Keratinocyte (primary cell): Measurements from ENCODE around the gene HOTAIR. TPM values are rescaled to one million over a fixed set of nuclear protein-coding genes. Genes with fewer than 3 reads are reported as not detected.

Experiments used
- DNase-seq: peaks from one replicate; pipeline ENCODE4 v3.0.0-alpha.2; 2011; ENCODE audit warnings: low read depth, missing footprints, low spot score
- FAIRE-seq: peaks from 2 replicates; lab custom pipeline; 2011; peaks lifted over from hg19 to GRCh38; lab: Jason Lieb, UNC
- H2AFZ ChIP-seq: 2 replicates; pipeline ENCODE4 v1.6.0; 2012; ENCODE audit warnings: low read length, control low read depth, inconsistent platforms; ENCODE audit not compliant: control insufficient read depth
- H3K27ac ChIP-seq: 2 replicates; pipeline ENCODE4 v1.5.1; 2011; ENCODE audit warnings: low read length; ENCODE audit not compliant: control insufficient read depth, insufficient read depth
- H3K27me3 ChIP-seq: 3 replicates; pipeline ENCODE4 v1.6.0; 2011; ENCODE audit warnings: low read length; ENCODE audit not compliant: control insufficient read depth, insufficient read depth; ENCODE audit errors: extremely low read depth
- H3K36me3 ChIP-seq, 2 experiments: 2 replicates in 1 of 2; 3 replicates in 1 of 2; pipeline ENCODE4 v1.5.1; 2011; ENCODE audit warnings: low read length in 2 of 2, mild to moderate bottlenecking in 1 of 2; ENCODE audit not compliant: control insufficient read depth in 2 of 2, insufficient read depth in 2 of 2; ENCODE audit errors: extremely low read depth in 1 of 2
- H3K4me1 ChIP-seq: 3 replicates; pipeline ENCODE4 v1.5.1; 2011; ENCODE audit warnings: low read length; ENCODE audit not compliant: control insufficient read depth, insufficient read depth; ENCODE audit errors: extremely low read depth
- H3K4me2 ChIP-seq: 3 replicates; pipeline ENCODE4 v1.6.0; 2011; ENCODE audit warnings: low read depth, low read length; ENCODE audit not compliant: control insufficient read depth, insufficient read depth; ENCODE audit errors: extremely low read depth
- H3K4me3 ChIP-seq, 3 experiments: fragments of 200-600 bp in 1 of 3; sonication (generic) in 1 of 3; 2 replicates in 2 of 3; 3 replicates in 1 of 3; pipeline ENCODE4 v1.5.1; 2011 to 2016; ENCODE audit warnings: low read length in 3 of 3, mild to moderate bottlenecking in 3 of 3, control low read depth in 2 of 3, inconsistent platforms in 1 of 3, low read depth in 1 of 3, mixed read lengths in 1 of 3, mixed run types in 1 of 3, moderate library complexity in 1 of 3; ENCODE audit not compliant: control insufficient read depth in 2 of 3, insufficient read depth in 2 of 3; ENCODE audit errors: extremely low read depth in 1 of 3
- H3K79me2 ChIP-seq: 2 replicates; pipeline ENCODE4 v1.6.0; 2012; ENCODE audit warnings: low read length; ENCODE audit not compliant: control insufficient read depth, insufficient read depth
- H3K9ac ChIP-seq: 3 replicates; pipeline ENCODE4 v1.6.0; 2011; ENCODE audit warnings: low read length; ENCODE audit not compliant: control insufficient read depth, insufficient read depth; ENCODE audit errors: extremely low read depth
- H3K9me1 ChIP-seq: 3 replicates; pipeline ENCODE4 v1.6.0; 2011; ENCODE audit warnings: low read length; ENCODE audit not compliant: control insufficient read depth, insufficient read depth; ENCODE audit errors: extremely low read depth
- H3K9me3 ChIP-seq: 2 replicates; pipeline ENCODE4 v1.5.1; 2012; ENCODE audit warnings: low read depth, low read length; ENCODE audit not compliant: control insufficient read depth
- H4K20me1 ChIP-seq: 3 replicates; pipeline ENCODE4 v1.6.0; 2011; ENCODE audit warnings: low read length; ENCODE audit not compliant: control insufficient read depth, insufficient read depth; ENCODE audit errors: extremely low read depth
- CTCF ChIP-seq, 3 experiments: IDR thresholded peaks in 1 of 3; conservative IDR thresholded peaks in 1 of 3; optimal IDR thresholded peaks in 1 of 3; 2 replicates in 2 of 3; 3 replicates in 1 of 3; pipeline versions ENCODE3 to v1.5.1; 2011; ENCODE audit warnings: low read length in 3 of 3, mild to moderate bottlenecking in 3 of 3, moderate library complexity in 2 of 3, control low read depth in 1 of 3, inconsistent platforms in 1 of 3; ENCODE audit not compliant: insufficient read depth in 2 of 3; ENCODE audit errors: extremely low read depth in 1 of 3
- EZH2 ChIP-seq: IDR thresholded peaks from one replicate; pipeline ENCODE4 v1.6.1; 2012; ENCODE audit warnings: inconsistent platforms, mild to moderate bottlenecking, low read length, moderate library complexity
- dilution Hi-C: fragments of 300-500 bp; cut with MboI; formaldehyde crosslinking; loops from one replicate; pipeline ENCODE4 v1.7.0; 2020; ENCODE audit warnings: low sequenced_read_pairs; ENCODE audit not compliant: extremely low pct_ligation_motif_present
- polyA plus RNA-seq, 5 experiments: library from polyadenylated mRNA; depleted of rRNA in 3 of 5; stranded (reverse) in 3 of 5; stranded (forward) in 1 of 5; unstranded in 1 of 5; fragments of >200 nt; gene quantifications; 1 replicate in 1 of 5; 2 replicates in 3 of 5; 3 replicates in 1 of 5; pipeline versions ENCODE4 v1.2.1 to v1.2.3, GENCODE V29; 2011 to 2012; ENCODE audit warnings: missing spikeins in 2 of 5, low read depth in 1 of 5, low replicate concordance in 1 of 5

Gene HOTAIR
- polyA plus RNA-seq, 1 donor (not counting 4 experiments of a cell fraction or from before 2014, with no cell fraction given): 4.0 TPM

DNA sequence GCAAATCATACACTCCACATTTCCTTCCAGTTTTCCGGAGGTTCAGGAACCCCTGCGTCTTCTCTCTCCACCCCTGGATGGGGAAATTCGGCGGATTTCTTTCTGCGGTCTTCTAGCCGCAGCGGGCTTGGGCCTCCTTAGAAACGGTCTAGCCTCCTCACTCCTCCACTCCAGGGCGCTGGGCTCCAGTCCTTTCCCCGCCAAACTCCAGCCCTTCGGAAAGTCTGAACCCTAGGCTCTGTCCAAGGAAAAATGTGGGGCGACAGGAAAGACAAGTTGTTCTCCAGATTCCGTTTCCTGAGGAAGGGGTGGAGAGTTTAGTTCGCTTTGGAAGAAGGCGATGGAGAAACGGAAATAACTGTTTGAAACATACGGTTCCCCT lies 8.8 kb upstream of the HOTAIR start:
- no peaks in the 10 kb centered on the region for H3K36me3 ChIP-seq
- H3K79me2 ChIP-seq: peaks cover 48% of the 10 kb centered on the region
- peak overlapping the region; percentile 77 for H3K9ac ChIP-seq
- peak overlapping the region; percentile 44 to 67 (median 67) for H3K4me3 ChIP-seq
- H3K27me3 ChIP-seq: no peaks in the 10 kb centered on the region
- H3K4me1 ChIP-seq: peaks cover 31% of the 10 kb centered on the region
- dilution Hi-C loops: no loop called here
- no peaks in the 10 kb centered on the region for H4K20me1 ChIP-seq
- peak overlapping the region; percentile 74 for H3K27ac ChIP-seq
- H2AFZ ChIP-seq: no peak overlapping the region
- FAIRE-seq (no peak), DNase-seq (no peak)
- no peaks in the 10 kb centered on the region for H3K9me3 ChIP-seq
- TF ChIP-seq EZH2: no peak
- TF ChIP-seq CTCF (optimal IDR thresholded peaks at IDR 0.05 in 1 of 3, IDR thresholded peaks at IDR 0.05 in 1 of 3, conservative IDR thresholded peaks at IDR 0.05 in 1 of 3; ENCODE audit: extremely low read depth in 1 of 3, insufficient read depth in 2 of 3, low read length in 3 of 3): no peak
- peak overlapping the region; percentile 87 for H3K4me2 ChIP-seq
- no peaks in the 10 kb centered on the region for H3K9me1 ChIP-seq

DNA sequence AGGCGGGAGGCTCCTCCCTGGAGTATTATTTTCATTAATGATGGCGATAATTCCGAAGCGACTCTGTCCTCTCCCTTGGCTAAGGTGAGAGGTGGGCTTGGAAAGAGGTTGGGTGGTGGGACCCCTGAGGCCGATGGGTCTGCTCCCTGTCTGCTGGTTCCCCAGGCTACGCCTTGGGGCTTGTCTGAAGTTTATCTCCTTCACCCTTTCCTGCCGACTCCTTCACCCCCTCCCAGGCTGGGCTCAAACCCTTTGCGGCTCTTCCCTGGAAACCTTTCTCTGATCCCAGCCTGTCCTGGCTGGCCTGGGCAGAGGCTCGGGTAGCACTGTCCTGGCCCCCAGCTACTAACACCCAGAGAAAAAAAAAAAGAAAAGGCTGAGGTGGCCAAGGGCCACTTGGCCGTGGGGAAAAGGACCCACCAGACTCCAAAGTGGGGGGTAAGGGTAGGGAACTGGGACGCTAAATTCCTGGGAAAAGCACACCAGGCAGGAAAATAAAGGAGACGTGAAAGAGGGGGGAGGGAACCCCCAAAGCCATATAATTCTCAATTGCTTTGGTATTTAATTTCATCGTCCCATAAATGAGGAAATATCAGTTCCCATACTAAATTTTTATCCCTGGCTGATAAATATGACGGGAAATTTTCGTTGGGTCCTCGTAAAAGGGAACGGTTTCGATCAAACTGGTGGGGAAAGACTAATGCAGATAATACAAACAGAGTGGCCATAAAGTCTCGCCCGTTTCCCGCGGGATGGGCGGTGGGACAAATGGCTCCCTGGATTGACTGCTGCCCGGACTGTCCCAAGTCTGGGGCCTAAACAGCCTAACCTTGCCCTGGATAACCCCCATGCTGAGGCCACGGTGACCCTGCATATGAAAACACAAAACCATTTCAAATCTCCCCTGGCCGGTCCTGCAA lies 8.2 kb upstream of the HOTAIR start:
- H4K20me1 ChIP-seq: no peaks in the 10 kb centered on the region
- peak overlapping the region; percentile 74 for H3K27ac ChIP-seq
- H3K9me1 ChIP-seq: no peaks in the 10 kb centered on the region
- H3K4me3 ChIP-seq: peak overlapping the region; percentile 44 to 67 (median 67)
- FAIRE-seq: no peak
- no peaks in the 10 kb centered on the region for H3K27me3 ChIP-seq
- H3K79me2 ChIP-seq: peaks cover 41% of the 10 kb centered on the region
- no peak for TF ChIP-seq CTCF (optimal IDR thresholded peaks at IDR 0.05 in 1 of 3, IDR thresholded peaks at IDR 0.05 in 1 of 3, conservative IDR thresholded peaks at IDR 0.05 in 1 of 3; ENCODE audit: extremely low read depth in 1 of 3, insufficient read depth in 2 of 3, low read length in 3 of 3)
- no peak for TF ChIP-seq EZH2
- H2AFZ ChIP-seq: no peak overlapping the region
- H3K36me3 ChIP-seq: no peaks in the 10 kb centered on the region
- no peak for DNase-seq
- H3K9ac ChIP-seq: peak overlapping the region; percentile 77
- no peaks in the 10 kb centered on the region for H3K9me3 ChIP-seq
- H3K4me1 ChIP-seq: peaks cover 30% of the 10 kb centered on the region
- peak overlapping the region; percentile 87 for H3K4me2 ChIP-seq
- dilution Hi-C loops: no loop called here
